IMR-90 (cell line): ENCODE results near the gene OTUD5. TPM values are rescaled to one million over a fixed set of nuclear protein-coding genes. Genes with fewer than 3 reads are reported as not detected.

Experiments
- ATAC-seq: fragments of 200-7000 bp; cut with Tn5 transposase; 2 replicates; pipeline ENCODE4 v1.9.1; 2020; ENCODE audit warnings: low read depth, mild to moderate bottlenecking, moderate library complexity
- BruUV-seq: library from RNA; stranded (reverse); fragments of 400-500 nt; replicated peaks from 2 replicates; lab custom pipeline; 2021; lab: Mats Ljungman, UMichigan
- CTCF ChIA-PET: fragments of 300-600 bp; formaldehyde crosslinking; extraction: SDS; loops from one replicate; lab custom pipeline; 2021; ENCODE audit warnings: antibody characterized with exemption; lab: Yijun Ruan, JAX
- POLR2A ChIA-PET: fragments of 300-600 bp; sonication (Branson Sonifier 250); formaldehyde crosslinking; loops from one replicate; lab custom pipeline; 2022; ENCODE audit warnings: antibody characterized with exemption; ENCODE audit not compliant: unreplicated experiment; lab: Charles Lee
- DNase-seq: peaks from one replicate; pipeline ENCODE4 v3.0.0; 2013
- H2AFZ ChIP-seq: replicated peaks from 2 replicates; pipeline ENCODE3; 2013; ENCODE audit warnings: low read length, mild to moderate bottlenecking; ENCODE audit not compliant: poor library complexity
- H2AK5ac ChIP-seq: 2 replicates; pipeline ENCODE4 v1.6.1; 2013; ENCODE audit warnings: low read depth, low read length, inconsistent platforms
- H2AK9ac ChIP-seq: replicated peaks from 2 replicates; pipeline ENCODE3; 2013; ENCODE audit warnings: mild to moderate bottlenecking, low read depth, low read length, moderate library complexity; ENCODE audit not compliant: poor library complexity
- H2BK120ac ChIP-seq: 2 replicates; pipeline ENCODE4 v1.6.1; 2013; ENCODE audit warnings: low read depth, low read length, inconsistent platforms
- H2BK15ac ChIP-seq: 3 replicates; pipeline ENCODE4 v1.6.1; 2013; ENCODE audit warnings: low read depth, low read length, inconsistent platforms
- H2BK20ac ChIP-seq: 2 replicates; pipeline ENCODE4 v1.6.1; 2013; ENCODE audit warnings: low read depth, mild to moderate bottlenecking, inconsistent platforms, low read length, moderate library complexity
- H2BK5ac ChIP-seq: 2 replicates; pipeline ENCODE4 v1.6.1; 2013; ENCODE audit warnings: mild to moderate bottlenecking, low read depth, low read length, inconsistent platforms; ENCODE audit not compliant: poor library complexity, severe bottlenecking
- H3K14ac ChIP-seq: replicated peaks from 2 replicates; pipeline ENCODE4 v1.6.1; 2013; ENCODE audit warnings: low read depth, low read length, inconsistent platforms
- H3K18ac ChIP-seq: 2 replicates; pipeline ENCODE4 v1.6.1; 2013; ENCODE audit warnings: low read depth, low read length, control low read depth
- H3K23ac ChIP-seq: 2 replicates; pipeline ENCODE4 v1.6.1; 2013; ENCODE audit warnings: low read depth, low read length, inconsistent platforms
- H3K27ac ChIP-seq: 2 replicates; pipeline ENCODE4 v1.5.1; 2013; ENCODE audit warnings: mild to moderate bottlenecking, control low read depth, low read length; ENCODE audit not compliant: insufficient read depth
- H3K27me3 ChIP-seq: 2 replicates; pipeline ENCODE4 v1.6.1; 2013; ENCODE audit warnings: low read length; ENCODE audit not compliant: control insufficient read depth, insufficient read depth
- H3K36me3 ChIP-seq: 2 replicates; pipeline ENCODE4 v1.6.1; 2013; ENCODE audit warnings: low read length, mixed read lengths; ENCODE audit not compliant: control insufficient read depth, insufficient read depth
- H3K4ac ChIP-seq: 2 replicates; pipeline ENCODE4 v1.6.1; 2013; ENCODE audit warnings: low read depth, low read length, inconsistent platforms
- H3K4me1 ChIP-seq: 2 replicates; pipeline ENCODE4 v1.6.1; 2013; ENCODE audit warnings: low read length, mixed read lengths; ENCODE audit not compliant: control insufficient read depth, insufficient read depth
- H3K4me2 ChIP-seq: 2 replicates; pipeline ENCODE4 v1.6.1; 2013; ENCODE audit warnings: low read depth, mild to moderate bottlenecking, control low read depth, low read length, moderate library complexity
- H3K4me3 ChIP-seq: 2 replicates; pipeline ENCODE4 v1.5.1; 2013; ENCODE audit warnings: low read depth, mild to moderate bottlenecking, control low read depth, low read length, moderate library complexity; ENCODE audit not compliant: insufficient read depth
- H3K56ac ChIP-seq: 2 replicates; pipeline ENCODE4 v1.6.1; 2013; ENCODE audit warnings: low read length, inconsistent platforms; ENCODE audit not compliant: insufficient read depth; ENCODE audit errors: extremely low read depth
- H3K79me1 ChIP-seq, 2 experiments: 2 replicates each; pipeline ENCODE4 v1.6.1; 2013; ENCODE audit warnings: low read length in 2 of 2, inconsistent platforms in 1 of 2, low read depth in 1 of 2
- H3K9ac ChIP-seq: 2 replicates; pipeline ENCODE4 v1.6.1; 2013; ENCODE audit warnings: low read depth, low read length, control low read depth
- H3K9me1 ChIP-seq: 2 replicates; pipeline ENCODE4 v1.6.1; 2013; ENCODE audit warnings: low read length, inconsistent platforms; ENCODE audit not compliant: insufficient read depth
- H3K9me3 ChIP-seq: 2 replicates; pipeline ENCODE4 v1.6.1; 2013; ENCODE audit warnings: low read length; ENCODE audit not compliant: control insufficient read depth, insufficient read depth
- H4K20me1 ChIP-seq: 2 replicates; pipeline ENCODE4 v1.6.1; 2013; ENCODE audit warnings: low read length, inconsistent platforms; ENCODE audit not compliant: insufficient read depth
- H4K5ac ChIP-seq: 2 replicates; pipeline ENCODE4 v1.6.1; 2013; ENCODE audit warnings: mild to moderate bottlenecking, low read depth, low read length, control low read depth
- H4K8ac ChIP-seq, 2 experiments: 2 replicates each; pipeline ENCODE4 v1.6.1; 2013; ENCODE audit warnings: low read depth in 2 of 2, low read length in 2 of 2, control low read depth in 1 of 2, inconsistent platforms in 1 of 2
- H4K91ac ChIP-seq: 2 replicates; pipeline ENCODE4 v1.6.1; 2013; ENCODE audit warnings: low read depth, low read length, inconsistent platforms; ENCODE audit not compliant: insufficient read depth
- BHLHE40 ChIP-seq: fragments of 150-350 bp; IDR thresholded peaks from 2 replicates; pipeline ENCODE4 v1.6.1; 2016; ENCODE audit warnings: mild to moderate bottlenecking, low read depth, low read length
- CEBPB ChIP-seq: IDR thresholded peaks from 2 replicates; pipeline ENCODE4 v1.6.1; 2012; ENCODE audit warnings: low read depth, low read length, improper control_type of control experiment
- CHD1 ChIP-seq: IDR thresholded peaks from 2 replicates; pipeline ENCODE4 v1.6.1; 2012; ENCODE audit warnings: low read depth, low read length, improper control_type of control experiment
- MAZ ChIP-seq: IDR thresholded peaks from 2 replicates; pipeline ENCODE4 v1.6.1; 2012; ENCODE audit warnings: low read depth, mild to moderate bottlenecking, low read length, improper control_type of control experiment, moderate library complexity, borderline replicate concordance
- POLR2A ChIP-seq: IDR thresholded peaks from 2 replicates; pipeline ENCODE4 v1.6.1; 2012; ENCODE audit warnings: mild to moderate bottlenecking, low read depth, low read length
- SMC3 ChIP-seq: fragments of 150-350 bp; IDR thresholded peaks from 2 replicates; pipeline ENCODE4 v1.6.1; 2016; ENCODE audit warnings: low read depth, mild to moderate bottlenecking, antibody characterized with exemption, low read length, moderate library complexity
- WGBS, 2 experiments: methylation state at CpG; one replicate each; pipeline versions ENCODE4 v1.1.5 to v1.1.7; 2013; ENCODE audit warnings: missing lambda C conversion rate in 2 of 2; ENCODE audit not compliant: insufficient read length in 1 of 2; ENCODE audit errors: extremely low coverage in 2 of 2; 5-methylcytosine and 5-hydroxymethylcytosine counted together
- dilution Hi-C: fragments of 300-500 bp; cut with HindIII; formaldehyde crosslinking; loops from one replicate; pipeline ENCODE4 v1.14.3; 2018; ENCODE audit warnings: low sequenced_read_pairs; ENCODE audit not compliant: unreplicated experiment
- in situ Hi-C: fragments of 300-500 bp; cut with MboI; formaldehyde crosslinking; loops from 3 replicates; pipeline ENCODE4 v1.14.3; 2019; ENCODE audit warnings: low sequenced_read_pairs, inconsistent platforms, mixed read lengths
- intact Hi-C: fragments of 100-400 bp; cut with micrococcal nuclease; formaldehyde crosslinking; loops from 2 replicates; pipeline ENCODE4 v1.10.0; 2022
- polyA plus RNA-seq, 3 experiments: library from polyadenylated mRNA; depleted of rRNA; stranded (reverse); fragments of >200 nt; gene quantifications; 2 replicates each; pipeline ENCODE4 v1.2.3, GENCODE V29; 2012; ENCODE audit warnings: low replicate concordance in 1 of 3
- total RNA-seq: library from RNA; depleted of rRNA; stranded (reverse); fragments of >200 nt; gene quantifications from 2 replicates; pipeline ENCODE4 v1.2.3, GENCODE V29; 2012
- TF ChIP-seq, protein P1 (sequence below): fragments of 150-350 bp; IDR thresholded peaks from 2 replicates; pipeline ENCODE4 v1.6.1; 2016; ENCODE audit warnings: low read depth, mild to moderate bottlenecking, low read length, moderate library complexity, borderline replicate concordance

OTUD5 gene
- total and polyA plus RNA-seq, 2 of the 4 experiments (the other 2 are of a cell fraction), result 30.6 to 50.4 TPM

DNA sequence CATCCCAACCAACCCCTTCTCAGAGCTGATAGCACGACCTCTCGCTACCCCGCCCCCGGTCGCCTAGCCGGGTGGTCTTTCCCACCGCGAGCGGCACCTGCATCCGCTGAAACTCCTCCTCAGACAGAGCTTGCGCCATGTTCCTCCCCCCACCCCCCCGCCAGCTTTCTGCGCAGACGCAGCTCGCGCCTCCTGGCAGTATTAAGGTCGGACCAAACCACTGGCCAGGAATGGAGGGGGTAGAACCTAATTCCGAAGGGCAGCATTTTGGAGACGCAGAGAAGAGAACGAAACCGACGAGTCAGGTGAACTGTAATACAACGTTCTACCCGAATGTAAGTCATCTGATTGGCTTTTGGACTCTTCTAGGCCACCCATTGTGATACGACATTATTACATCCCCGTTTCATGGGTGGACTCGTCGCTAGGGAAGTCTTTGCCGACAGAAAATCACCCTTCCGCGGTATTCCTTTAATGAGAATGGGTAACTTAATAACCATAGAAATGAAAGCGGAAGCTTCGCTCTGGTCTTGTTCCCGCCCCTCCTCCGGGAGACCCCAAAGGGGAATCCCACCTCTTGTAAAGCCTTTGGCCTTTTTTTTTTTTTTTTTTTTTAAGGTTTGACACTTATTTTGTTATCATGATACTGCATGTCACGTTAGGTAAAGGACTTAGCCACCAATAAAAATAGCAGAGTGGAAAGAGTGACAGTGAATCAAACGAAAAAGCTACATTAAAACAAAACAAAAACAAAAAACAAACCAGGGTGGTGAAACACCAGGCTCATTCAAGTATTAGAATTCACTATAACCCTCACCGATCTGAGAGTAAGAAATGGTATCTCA is 44.9 kb upstream of the OTUD5 start, which contains the start of gene GRIPAP1:
Gene GRIPAP1 (minus strand): TSS at position 174 of the 845 bp plus-strand sequence. CDS start 35 bp downstream, at position 139.
- WGBS, 2 experiments, result 37% methylated on average over 6 of the region's 38 CpGs; no CpG with 5 or more reads in 1 of the 2 experiments
- TF ChIP-seq, protein P1, sequence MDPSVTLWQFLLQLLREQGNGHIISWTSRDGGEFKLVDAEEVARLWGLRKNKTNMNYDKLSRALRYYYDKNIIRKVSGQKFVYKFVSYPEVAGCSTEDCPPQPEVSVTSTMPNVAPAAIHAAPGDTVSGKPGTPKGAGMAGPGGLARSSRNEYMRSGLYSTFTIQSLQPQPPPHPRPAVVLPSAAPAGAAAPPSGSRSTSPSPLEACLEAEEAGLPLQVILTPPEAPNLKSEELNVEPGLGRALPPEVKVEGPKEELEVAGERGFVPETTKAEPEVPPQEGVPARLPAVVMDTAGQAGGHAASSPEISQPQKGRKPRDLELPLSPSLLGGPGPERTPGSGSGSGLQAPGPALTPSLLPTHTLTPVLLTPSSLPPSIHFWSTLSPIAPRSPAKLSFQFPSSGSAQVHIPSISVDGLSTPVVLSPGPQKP, result no peak
- TF ChIP-seq BHLHE40 (peak; percentile 94), POLR2A (peak; percentile 34; the same call in 1 of the 2 replicates), CHD1 (peak; percentile 72; the same call in 1 of the 2 replicates), SMC3 (no peak), MAZ (peak; percentile 44; the same call in 1 of the 2 replicates), CEBPB (peak; percentile 78)
- H2BK5ac ChIP-seq, result peak within 1 kb of the TSS; percentile 100
- no peaks in the 10 kb centered on the region for H3K9me1 ChIP-seq
- peak within 1 kb of the TSS; percentile 74 for H2AK5ac ChIP-seq
- H2BK15ac ChIP-seq, result peak within 1 kb of the TSS; percentile 100
- H2AFZ ChIP-seq, result peak within 1 kb of the TSS; percentile 94
- intact Hi-C loops, result loop anchor here (1.0 kb wide), 1 partner anchor 41 kb away; the partner anchor contains the start of gene TFE3
- H3K18ac ChIP-seq, result peak within 1 kb of the TSS; percentile 100
- peak within 1 kb of the TSS; percentile 100 for H4K5ac ChIP-seq
- H2BK20ac ChIP-seq, result peak within 1 kb of the TSS; percentile 100
- peak within 1 kb of the TSS; percentile 100 for H3K23ac ChIP-seq
- peak within 1 kb of the TSS; percentile 100 for H3K14ac ChIP-seq
- ATAC-seq (peak; percentile 96), DNase-seq (peak; percentile 87)
- peak within 1 kb of the TSS; percentile 99 for H3K27ac ChIP-seq
- peak within 1 kb of the TSS; percentile 76 to 100 for H4K8ac ChIP-seq
- dilution Hi-C loops, result no loop called here
- H3K4me1 ChIP-seq, result no peaks in the 10 kb centered on the region; the same call in 1 of the 2 replicates
- H3K27me3 ChIP-seq, result no peaks in the 10 kb centered on the region
- no peaks in the 10 kb centered on the region for H3K9me3 ChIP-seq
- peak within 1 kb of the TSS; percentile 76 for H2AK9ac ChIP-seq
- peak within 1 kb of the TSS; percentile 92 for H3K4me2 ChIP-seq
- ChIA-PET CTCF (interaction anchor here (0.7 kb wide), 1 partner anchor 71 kb away, joined by 3 read pairs; no protein-coding TSS in a partner anchor), POLR2A (interaction anchor here (0.5 to 1.3 kb wide), 4 partner anchors 40 to 267 kb away, joined by 3 to 5 read pairs (median 3); no protein-coding TSS in a partner anchor)
- H3K4ac ChIP-seq, result peak within 1 kb of the TSS; percentile 100
- in situ Hi-C loops, result no loop called here
- BruUV-seq, result no TSS peak
- H3K36me3 ChIP-seq, result peaks cover 9% of the 10 kb centered on the region
- peak within 1 kb of the TSS; percentile 94 for H3K4me3 ChIP-seq
- H3K79me1 ChIP-seq, result peaks cover 7 to 28% of the 10 kb centered on the region in 2 experiments
- no peaks in the 10 kb centered on the region for H4K20me1 ChIP-seq
- peak within 1 kb of the TSS; percentile 100 for H3K56ac ChIP-seq
- peak within 1 kb of the TSS; percentile 100 for H2BK120ac ChIP-seq
- peak within 1 kb of the TSS; percentile 100 for H4K91ac ChIP-seq
- H3K9ac ChIP-seq, result peak within 1 kb of the TSS; percentile 100
